GM15510 (cell line): Measurements from ENCODE around the gene DIS3L2.

Source experiments
- POLR2A ChIP-seq: IDR thresholded peaks from 3 replicates; pipeline ENCODE4 v1.6.1; 2011; ENCODE audit warnings: borderline replicate concordance; ENCODE audit not compliant: insufficient read length; ENCODE audit errors: extremely low read depth

The DIS3L2 gene

GRCh38 chr2:232325324-232326273 is 364.1 kb downstream of the DIS3L2 start:
- TF ChIP-seq POLR2A, result no peak

GRCh38 chr2:232327105-232328031 is 365.9 kb downstream of the DIS3L2 start:
- TF ChIP-seq POLR2A, result no peak

GRCh38 chr2:232328032-232328422 is 366.5 kb downstream of the DIS3L2 start:
- no peak for TF ChIP-seq POLR2A

GRCh38 chr2:232328516-232329460 is 367.3 kb downstream of the DIS3L2 start:
- no peak for TF ChIP-seq POLR2A

GRCh38 chr2:232329716-232330067 is 368.2 kb downstream of the DIS3L2 start:
- no peak for TF ChIP-seq POLR2A

- no peak for TF ChIP-seq POLR2A
Measured at GRCh38 chr2:232330068-232330999, 368.8 kb downstream of the DIS3L2 start.

GRCh38 chr2:232332940-232333259 is 371.4 kb downstream of the DIS3L2 start:
- no peak for TF ChIP-seq POLR2A

- no peak for TF ChIP-seq POLR2A
Measured at GRCh38 chr2:232333361-232334135, 372.0 kb downstream of the DIS3L2 start.

GRCh38 chr2:232335859-232336215 is 374.3 kb downstream of the DIS3L2 start:
- no peak for TF ChIP-seq POLR2A

GRCh38 chr2:232336241-232336736 is 374.8 kb downstream of the DIS3L2 start:
- TF ChIP-seq POLR2A, result no peak

GRCh38 chr2:232336981-232337720 is 375.6 kb downstream of the DIS3L2 start:
- no peak for TF ChIP-seq POLR2A

GRCh38 chr2:232338759-232339106 is 377.2 kb downstream of the DIS3L2 start:
- TF ChIP-seq POLR2A, result no peak
